Omental fat pad (tissue), 4 donors: ENCODE data around the gene ZKSCAN4. TPM values are rescaled to one million over a fixed set of nuclear protein-coding genes. Genes with fewer than 3 reads are reported as not detected.

Experiments used
- ATAC-seq: fragments of 150-250 bp; one replicate; pipeline ENCODE4 v1.9.1; 2016; ENCODE audit warnings: mild to moderate bottlenecking, moderate library complexity; ENCODE audit not compliant: low FRiP score
- DNase-seq: peaks from one replicate; pipeline ENCODE4 v3.0.0-alpha.2; 2019; ENCODE audit warnings: low spot score
- total RNA-seq, 4 donors: library from RNA; depleted of rRNA; stranded (reverse); fragments of >200 nt; gene quantifications; one replicate each; pipeline ENCODE4 v1.1.0, GENCODE V29; 2016
- TF ChIP-seq, protein P1 (sequence below), 3 donors: fragments of 450-650 bp; IDR thresholded peaks; one replicate each; pipeline ENCODE4 v1.5.1; 2016 to 2017; ENCODE audit warnings: antibody characterized with exemption in 3 of 3, mild to moderate bottlenecking in 3 of 3, moderate library complexity in 2 of 3

The ZKSCAN4 gene
- 1 to 10 TPM; 1.3 to 6.0 (median 3.2) TPM for total RNA-seq

DNA sequence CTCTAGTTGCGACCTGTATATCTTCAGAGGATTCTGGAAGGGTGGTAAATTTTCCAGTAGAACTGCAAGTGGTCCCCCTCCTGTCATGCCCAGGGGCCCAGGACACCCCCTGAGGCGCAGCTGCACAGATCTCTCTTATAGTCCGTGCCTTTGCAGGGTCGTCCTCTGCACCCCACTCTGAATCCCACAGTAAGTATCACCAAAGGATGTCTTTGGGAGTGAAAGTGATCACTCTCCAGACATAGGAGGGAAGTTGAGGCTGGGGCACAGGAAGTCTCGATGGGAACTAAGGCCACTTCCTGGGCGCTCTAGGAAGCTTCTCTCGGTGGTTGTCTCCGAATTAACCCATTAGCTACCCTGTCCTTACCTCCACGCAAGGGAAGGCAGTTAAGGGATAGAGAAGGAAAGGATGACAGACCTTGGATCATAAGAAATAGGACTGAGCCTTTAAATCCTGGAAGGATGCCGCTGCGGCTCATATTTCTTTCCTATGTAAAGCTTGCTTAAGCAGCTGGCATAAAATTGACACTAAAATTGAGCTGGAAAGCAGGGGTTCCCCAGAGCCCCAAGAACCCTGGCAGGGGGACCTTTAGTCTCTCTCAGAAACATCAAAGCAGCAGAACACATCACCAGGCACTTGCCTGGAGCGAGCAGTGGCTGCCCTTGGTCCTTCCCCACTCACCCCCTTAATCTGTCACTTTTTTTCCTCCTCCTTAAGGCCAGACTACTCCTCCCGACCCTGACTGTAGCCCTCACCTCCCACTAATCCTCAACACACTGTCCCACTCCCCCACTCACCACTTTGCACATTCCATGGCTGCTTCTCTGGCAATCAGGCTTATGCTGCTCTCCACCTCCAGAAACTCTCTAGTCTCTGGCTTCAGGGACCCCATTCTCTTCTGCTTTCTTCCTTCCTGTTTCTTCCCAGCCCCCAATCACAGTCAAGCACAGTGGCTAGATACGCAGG, at the start of gene ZKSCAN4:
TSS of gene ZKSCAN4 (minus strand) at position 261 of the 967 bp plus-strand sequence. CDS start 289 bp downstream, outside the sequence.
- TF ChIP-seq, protein P1, sequence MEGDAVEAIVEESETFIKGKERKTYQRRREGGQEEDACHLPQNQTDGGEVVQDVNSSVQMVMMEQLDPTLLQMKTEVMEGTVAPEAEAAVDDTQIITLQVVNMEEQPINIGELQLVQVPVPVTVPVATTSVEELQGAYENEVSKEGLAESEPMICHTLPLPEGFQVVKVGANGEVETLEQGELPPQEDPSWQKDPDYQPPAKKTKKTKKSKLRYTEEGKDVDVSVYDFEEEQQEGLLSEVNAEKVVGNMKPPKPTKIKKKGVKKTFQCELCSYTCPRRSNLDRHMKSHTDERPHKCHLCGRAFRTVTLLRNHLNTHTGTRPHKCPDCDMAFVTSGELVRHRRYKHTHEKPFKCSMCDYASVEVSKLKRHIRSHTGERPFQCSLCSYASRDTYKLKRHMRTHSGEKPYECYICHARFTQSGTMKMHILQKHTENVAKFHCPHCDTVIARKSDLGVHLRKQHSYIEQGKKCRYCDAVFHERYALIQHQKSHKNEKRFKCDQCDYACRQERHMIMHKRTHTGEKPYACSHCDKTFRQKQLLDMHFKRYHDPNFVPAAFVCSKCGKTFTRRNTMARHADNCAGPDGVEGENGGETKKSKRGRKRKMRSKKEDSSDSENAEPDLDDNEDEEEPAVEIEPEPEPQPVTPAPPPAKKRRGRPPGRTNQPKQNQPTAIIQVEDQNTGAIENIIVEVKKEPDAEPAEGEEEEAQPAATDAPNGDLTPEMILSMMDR (IDR thresholded peaks at IDR 0.05), result no peak
- ATAC-seq, result peak; percentile 95
- DNase-seq, result no peak

DNA sequence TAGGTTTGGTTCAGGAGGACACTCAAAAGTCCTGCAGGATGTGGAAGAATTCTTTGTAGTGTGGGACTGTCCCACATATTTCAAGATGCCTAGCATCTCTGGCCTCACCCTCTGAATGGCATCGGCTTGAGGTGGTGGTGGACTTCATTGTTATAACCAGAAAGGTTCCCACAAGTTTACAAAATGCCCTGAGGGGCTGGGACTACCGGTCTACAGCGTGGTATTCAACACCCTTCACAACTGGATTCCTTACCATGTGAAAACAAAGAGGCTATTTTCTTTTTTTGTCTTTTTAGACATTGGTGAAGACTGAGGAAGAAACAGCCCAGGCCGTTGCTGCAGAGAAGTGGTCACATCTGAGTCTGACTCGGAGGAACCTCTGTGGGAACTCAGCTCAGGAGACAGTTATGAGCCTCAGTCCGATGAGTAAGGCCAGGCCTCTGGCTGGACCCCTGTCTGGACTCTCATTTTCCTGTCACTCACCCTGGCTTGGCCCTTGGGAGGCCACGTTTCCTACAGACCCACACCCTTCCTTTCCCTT, 44.5 kb upstream of the ZKSCAN4 start:
- ATAC-seq, result no peak
- TF ChIP-seq, protein P1 (IDR thresholded peaks at IDR 0.05), result no peak
- DNase-seq, result no peak

- TF ChIP-seq, protein P1 (IDR thresholded peaks at IDR 0.05), result no peak
- no peak for DNase-seq
- ATAC-seq, result no peak
Observed at GRCh38 chr6:28295326-28295725, 43.3 kb upstream of the ZKSCAN4 start.

- no peak for ATAC-seq
- no peak for DNase-seq
- TF ChIP-seq, protein P1 (IDR thresholded peaks at IDR 0.05), result no peak
Observed at GRCh38 chr6:28291573-28291972, 39.5 kb upstream of the ZKSCAN4 start.

DNA sequence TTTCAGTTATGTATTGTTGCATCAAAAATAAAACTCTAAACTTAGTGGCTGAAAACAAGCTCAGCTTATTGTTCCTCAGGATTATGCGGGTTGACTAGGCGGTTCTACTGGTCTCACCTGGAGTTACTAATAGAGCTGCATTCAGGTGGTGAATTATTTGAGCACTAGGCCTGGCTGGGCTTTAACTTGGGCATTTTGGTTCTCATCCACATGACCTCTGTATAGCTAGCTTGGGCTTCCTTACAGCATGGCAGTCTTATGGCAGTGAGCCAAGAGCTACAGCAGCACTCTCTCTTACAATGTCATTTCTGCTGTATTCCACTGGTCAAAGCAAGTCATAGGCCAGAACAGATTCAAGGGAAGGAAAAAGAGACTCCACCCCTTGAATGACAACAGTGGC, 30.9 kb upstream of the ZKSCAN4 start:
- DNase-seq, result no peak
- no peak for ATAC-seq
- TF ChIP-seq, protein P1 (IDR thresholded peaks at IDR 0.05), result no peak

DNA sequence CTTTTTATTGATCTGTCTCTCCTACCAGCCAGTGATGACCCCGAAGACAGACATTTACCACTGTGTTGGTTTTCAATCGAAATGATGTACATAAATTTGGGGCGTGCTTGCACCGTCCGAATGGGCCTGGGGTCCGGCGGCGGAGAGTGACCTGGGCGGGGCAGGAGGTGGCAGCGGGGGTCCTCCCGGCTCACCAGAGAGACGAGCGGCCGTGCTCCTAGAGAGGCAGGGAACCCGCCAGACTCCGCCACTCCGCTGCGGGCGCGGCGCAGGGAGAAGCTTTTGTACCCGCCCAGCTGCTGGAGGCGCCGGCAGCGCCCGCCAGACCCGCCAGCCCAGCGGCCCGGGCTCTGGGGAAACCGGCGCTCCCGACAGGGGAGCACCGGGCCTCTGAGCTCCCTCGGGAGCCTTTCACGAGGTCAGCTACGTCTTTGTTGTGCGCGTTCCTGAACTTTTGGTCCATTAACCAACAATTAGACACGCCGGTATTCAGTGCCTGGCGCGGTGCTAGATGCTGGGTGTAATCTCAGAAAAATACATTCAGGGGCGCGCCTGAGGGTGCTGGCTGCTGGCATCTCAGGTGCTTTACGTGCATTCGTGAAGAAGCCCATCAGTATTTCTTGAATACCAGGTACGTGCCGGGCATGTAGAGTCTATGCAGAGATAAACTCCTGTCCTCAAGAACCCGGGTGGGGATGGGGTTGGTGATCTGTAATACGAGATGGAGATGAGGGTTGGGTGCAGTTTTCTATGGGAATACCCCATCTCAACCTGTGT, 29.4 kb upstream of the ZKSCAN4 start, which contains the start of gene PGBD1:
TSS of gene PGBD1 (plus strand) at position 285 of the 777 bp plus-strand sequence. CDS start 2,242 bp downstream, outside the sequence.
- TF ChIP-seq, protein P1 (IDR thresholded peaks at IDR 0.05), result no peak
- DNase-seq (no peak), ATAC-seq (peak; percentile 82)
